CD4-positive, alpha-beta T cell treated with Interleukin-12 subunit alpha and Interleukin-12 subunit beta, for 1 hour (primary cell): ENCODE measurements around the gene ADIPOR1.
"Not testable (repeated sequence)": the region's sequence is repeated elsewhere in the genome, so short reads cannot be mapped to it uniquely, and the experiment has no call there.

Experiments used
- DNase-seq: peaks from one replicate; pipeline ENCODE4 v3.0.0-alpha.2; 2020

ADIPOR1 gene

DNA sequence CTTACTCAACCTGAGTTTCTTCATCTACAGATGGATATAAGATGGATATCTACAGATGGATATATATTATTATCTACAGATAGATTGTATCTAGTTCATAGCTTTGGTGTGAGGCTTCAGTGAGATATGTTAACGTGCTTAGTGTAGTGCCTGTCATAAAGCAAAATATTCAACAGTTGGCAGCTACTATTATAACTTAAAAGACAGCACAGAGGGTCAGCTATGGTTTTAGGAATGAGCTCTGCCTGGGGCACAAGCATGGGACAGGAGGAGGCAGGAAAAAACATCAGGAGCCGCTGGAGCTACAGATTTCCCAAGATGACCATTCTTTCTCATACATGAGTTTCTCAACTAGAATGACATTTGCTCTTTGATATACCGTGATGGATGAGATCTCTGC, 10.2 kb upstream of the ADIPOR1 start:
- DNase-seq = no peak

GRCh38 chr1:202967684-202968281, 9.7 kb upstream of the ADIPOR1 start:
- peak; percentile 37 for DNase-seq

DNA sequence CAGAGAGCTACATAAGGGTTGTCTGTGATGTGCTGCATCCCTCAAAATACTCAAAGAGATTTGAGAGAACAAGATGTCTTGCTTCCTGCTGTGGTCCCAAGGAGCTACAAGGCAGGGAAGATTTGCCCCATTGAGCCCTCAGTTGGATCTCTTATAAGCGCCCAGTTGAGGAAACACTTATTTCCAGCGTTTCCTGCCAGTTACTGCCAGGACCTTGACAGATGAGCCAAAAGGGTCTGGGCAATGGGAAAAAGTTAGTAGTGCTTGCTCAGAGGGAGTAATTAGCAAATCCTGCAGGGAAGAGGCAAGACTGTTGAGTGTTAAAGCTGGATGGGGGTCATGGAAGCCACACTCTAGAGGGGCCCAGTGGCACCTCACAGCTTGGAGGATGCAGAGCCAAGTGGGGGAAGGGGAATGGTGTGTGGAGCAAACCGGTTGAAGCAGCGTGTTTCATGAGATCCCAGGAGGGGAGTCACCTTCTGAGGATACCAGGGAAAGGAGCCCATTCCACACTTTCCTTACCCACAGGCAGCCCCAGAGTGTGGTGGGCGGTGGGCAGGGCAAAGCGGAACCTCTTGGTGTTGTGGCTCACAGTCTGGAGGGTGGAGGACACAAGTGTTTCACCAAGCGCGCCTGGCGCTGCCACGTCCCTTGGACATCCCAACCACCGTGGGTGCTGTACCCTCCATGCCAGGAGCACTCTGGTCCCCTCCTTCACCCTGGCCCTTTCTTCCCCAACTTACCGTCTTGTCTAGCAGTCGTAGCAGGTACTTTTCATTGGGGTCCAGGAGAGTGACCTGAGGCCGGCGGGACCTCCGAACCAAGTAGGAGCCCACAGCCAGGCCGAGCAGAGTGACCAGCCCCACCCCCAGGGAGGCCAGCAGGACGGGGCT, 8.1 kb upstream of the ADIPOR1 start:
- DNase-seq = no peak

GRCh38 chr1:202965422-202965821, 7.3 kb upstream of the ADIPOR1 start:
- DNase-seq = no peak

- DNase-seq = no peak
Measured at GRCh38 chr1:202964791-202965410, 6.8 kb upstream of the ADIPOR1 start.

- no peak for DNase-seq
Measured at GRCh38 chr1:202961220-202961880, 3.2 kb upstream of the ADIPOR1 start.

DNA sequence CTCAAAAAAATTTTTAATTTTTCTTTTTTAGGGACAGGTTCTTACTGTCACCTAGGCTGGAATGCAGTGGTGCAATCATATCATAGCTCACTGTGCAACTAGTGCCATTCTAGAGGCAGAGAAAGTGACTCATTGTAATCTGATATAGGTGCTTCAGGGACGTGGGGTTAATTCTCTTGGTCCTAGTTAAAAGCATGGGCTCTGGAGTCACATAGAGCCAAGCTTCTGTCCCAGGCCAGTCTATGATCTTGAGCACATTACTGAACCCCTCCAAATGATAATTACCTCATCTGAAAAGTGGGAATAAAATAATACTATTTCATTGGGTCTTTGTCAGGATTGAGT, 1.1 kb upstream of the ADIPOR1 start:
- no peak for DNase-seq

- peak; percentile 38 for DNase-seq
Measured at GRCh38 chr1:202958544-202959275, 598 bp upstream of the ADIPOR1 start.

DNA sequence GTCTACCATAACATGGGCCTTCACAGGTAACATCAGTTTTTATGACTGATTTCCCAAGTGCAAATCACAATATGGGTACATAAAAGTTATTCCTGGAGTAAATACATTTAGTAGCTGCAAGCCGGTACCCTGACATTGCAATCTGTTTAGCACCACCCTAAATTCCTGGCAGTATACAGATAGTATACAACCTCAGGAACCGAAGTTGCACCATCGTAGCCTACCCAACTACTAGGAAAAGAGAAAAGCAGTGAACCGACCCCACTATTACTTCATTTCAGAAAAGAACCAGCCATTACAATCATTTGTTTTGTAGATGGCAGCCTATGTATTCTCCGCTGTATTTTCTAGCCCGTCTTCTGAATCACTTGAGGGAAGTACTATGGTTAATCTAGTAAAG, 1.1 kb downstream of the ADIPOR1 start:
- no peak for DNase-seq

GRCh38 chr1:202954057-202954745, 3.9 kb downstream of the ADIPOR1 start:
- no peak for DNase-seq

DNA sequence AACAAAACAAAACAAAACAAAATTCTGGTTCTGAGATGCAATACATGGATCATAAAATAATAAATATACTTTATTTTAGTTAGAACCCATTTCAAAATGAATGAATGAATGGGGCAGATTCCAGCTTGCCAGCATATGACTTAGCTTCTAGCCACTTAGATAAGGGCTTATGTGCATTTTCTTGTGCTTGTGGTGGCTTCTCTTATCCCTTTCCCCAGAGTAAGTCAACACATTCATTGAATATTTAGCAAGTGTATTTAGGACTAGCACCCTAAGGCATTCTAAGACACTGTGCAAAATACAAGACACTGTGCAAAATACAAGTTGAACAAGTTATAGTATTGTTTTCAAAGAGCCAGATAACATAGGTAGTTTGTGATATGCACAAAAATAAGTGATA, 4.7 kb downstream of the ADIPOR1 start:
- no peak for DNase-seq

GRCh38 chr1:202952818-202953217, 5.3 kb downstream of the ADIPOR1 start:
- peak; percentile 25 for DNase-seq

DNA sequence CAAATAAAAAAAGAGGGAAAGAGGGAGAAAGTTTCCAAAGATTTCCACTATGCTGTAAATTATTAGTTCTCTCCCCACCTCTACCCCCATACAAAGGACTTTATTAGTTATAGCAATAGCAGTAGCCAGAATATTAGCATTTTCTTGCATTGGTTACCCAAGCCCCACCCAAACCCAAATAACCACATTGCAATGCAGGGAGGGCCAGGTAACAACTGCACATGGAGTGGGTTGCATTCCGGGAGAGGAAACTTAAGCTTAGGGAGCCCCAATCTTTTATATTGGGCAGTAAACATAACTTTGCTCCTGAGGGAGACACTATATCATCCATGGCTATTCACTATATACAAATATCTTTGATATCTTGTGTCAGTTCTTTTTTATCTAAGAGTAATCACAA, 6.0 kb downstream of the ADIPOR1 start:
- no peak for DNase-seq

DNA sequence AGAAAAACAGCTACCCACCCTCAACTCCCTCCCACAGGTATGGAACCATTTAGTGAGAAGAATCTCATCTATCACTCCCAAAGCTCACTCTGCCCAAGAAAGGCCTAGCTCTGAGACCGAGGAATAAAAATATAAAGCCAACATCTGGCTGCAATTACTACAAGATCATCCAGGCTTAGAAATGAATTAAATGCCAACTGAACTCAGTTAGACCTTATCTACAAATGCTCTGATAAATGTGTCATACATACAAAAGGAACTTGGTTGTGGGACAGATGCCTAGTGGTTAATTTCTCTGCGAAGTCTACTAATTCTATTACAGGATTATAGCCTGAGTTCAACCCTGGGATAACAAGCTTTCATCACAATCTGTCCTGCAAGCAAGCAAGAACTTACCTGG, 6.7 kb downstream of the ADIPOR1 start:
- DNase-seq = no peak

DNA sequence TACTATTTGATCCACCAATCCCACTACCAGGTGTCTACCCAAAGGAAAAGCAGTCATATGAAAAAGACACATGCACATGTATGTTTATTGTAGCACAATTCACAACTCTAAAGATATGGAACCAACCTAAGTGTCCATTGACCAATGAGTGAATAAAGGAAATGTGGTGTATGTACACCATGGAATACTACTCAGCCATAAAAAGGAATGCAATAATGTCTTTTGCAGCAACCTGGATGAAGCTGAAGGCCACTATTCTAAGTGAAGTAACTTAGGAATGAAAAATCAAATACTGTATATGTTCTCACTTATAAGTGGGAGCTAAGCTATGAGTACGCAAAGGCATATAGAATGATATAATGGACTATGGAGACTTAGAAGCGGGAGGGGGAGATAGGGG, 12.6 kb downstream of the ADIPOR1 start:
- no peak for DNase-seq

GRCh38 chr1:202944438-202944921, 13.6 kb downstream of the ADIPOR1 start:
- no peak for DNase-seq

DNA sequence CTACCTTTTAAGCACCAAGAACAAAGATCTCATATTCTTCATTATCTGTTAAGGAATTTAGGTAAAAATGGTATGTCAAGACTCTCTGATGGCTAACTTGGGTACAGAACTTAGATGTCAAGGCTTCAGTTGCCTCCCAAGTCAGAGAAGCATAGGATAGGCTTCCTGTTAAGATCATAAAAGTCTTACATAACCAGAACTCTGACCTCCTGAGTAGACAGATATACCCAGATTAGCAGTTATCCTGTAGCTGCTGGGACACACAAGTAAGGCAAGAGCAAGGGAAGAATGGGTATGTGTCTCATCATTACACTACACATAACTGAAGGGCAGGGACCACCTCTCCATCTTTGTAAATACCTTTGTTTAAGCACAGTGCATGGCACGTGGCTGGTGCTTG, 15.7 kb downstream of the ADIPOR1 start:
- no peak for DNase-seq

DNA sequence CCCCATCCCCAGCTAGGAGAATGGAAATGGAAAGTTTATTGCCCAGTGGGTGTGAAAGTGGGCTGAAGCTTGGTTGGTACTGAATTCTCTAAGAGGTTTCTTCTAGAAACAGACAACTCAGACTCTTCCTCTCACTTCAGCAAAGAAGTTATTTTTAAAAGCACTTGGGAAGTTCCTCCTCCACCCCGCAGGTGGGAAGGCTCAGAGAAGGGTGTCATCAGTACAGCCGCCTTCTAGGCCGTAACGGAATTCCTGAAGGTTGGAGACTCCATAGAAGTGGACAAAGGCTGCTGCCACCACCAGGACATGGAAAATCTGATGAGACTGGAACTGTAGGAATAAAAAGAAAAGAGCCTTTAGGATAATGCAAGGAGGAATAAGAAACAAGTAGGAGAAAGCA, 16.7 kb downstream of the ADIPOR1 start:
- no peak for DNase-seq

GRCh38 chr1:202940561-202940960, 17.6 kb downstream of the ADIPOR1 start:
- DNase-seq = no peak

DNA sequence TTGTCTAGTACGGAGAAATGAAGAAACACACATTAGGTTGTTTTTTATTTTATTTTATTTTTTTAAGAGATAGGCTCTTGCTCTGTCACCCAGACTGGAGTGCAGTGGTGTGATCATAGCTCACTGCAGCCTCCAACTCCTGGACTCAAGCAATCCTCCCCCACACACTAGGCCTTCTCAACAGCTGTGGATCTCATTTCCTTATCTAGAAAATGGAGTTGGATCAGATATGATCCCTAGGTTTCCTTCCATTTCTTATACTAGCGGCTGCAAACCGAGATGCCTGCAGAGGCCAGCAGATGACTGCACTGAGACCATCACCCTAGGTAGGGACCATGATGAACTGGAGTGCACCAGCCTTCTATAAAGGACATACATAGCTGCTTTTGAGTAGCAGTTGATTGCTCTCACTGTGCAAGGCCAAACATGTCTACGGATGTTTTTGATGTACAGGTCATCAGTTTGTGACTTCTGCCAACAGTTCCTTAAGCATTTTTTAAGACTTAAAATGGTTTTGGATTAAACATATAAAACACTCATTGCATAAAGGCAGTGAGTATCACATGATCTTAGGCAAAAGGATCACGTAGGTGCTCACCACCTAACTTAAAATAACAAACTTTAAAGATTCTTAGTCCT, 19.7 kb downstream of the ADIPOR1 start:
- DNase-seq = no peak

- not testable (repeated sequence) for DNase-seq
Measured at GRCh38 chr1:202936409-202936808, 21.7 kb downstream of the ADIPOR1 start.

DNA sequence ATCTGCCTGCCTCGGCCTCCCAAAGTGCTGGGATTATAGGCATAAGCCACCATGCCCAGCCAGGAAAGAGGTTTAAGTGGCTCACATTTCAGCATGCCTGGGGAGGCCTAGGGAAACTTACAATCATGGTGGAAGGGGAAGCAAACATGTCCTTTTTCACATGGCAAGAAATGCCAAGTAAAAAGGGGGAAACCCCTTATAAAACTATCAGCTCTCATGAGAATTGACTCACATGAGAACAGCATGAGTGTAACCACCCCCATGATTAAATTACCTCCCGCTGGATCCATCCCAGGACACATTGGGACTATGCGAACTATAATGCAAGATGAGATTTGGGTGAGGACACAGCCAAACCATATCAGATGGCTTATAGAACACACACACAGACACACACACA, 22.3 kb downstream of the ADIPOR1 start:
- no peak for DNase-seq
